GM19372 (cell line): ENCODE results near the gene TAF8.

ENCODE experiments used
- ATAC-seq: cut with Tn5 transposase; IDR thresholded peaks from one replicate; pipeline ENCODE4 v1.9.1; 2021; ENCODE audit warnings: mild to moderate bottlenecking, low read depth, moderate library complexity; ENCODE audit not compliant: unreplicated experiment

Gene TAF8

DNA sequence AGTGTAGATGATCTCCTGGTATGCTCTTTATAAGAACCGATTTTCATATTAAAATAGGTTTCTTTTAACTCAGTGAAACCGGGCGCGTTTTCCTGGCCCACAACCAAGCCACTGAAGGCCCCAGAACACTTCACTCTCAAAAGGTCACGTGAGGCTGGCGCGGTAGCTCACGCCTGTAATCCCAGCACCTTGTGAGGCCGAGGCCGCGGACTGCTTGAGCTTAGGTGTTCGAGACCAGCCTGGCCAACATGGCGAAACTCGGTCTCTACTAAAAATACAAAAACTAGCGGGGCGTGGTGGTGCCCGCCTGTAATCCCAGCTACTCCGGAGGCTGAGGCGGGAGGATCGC, 402 bp upstream of the TAF8 start:
- ATAC-seq, result no peak

- no peak for ATAC-seq
Observed at GRCh38 chr6:42051268-42051653, 937 bp downstream of the TAF8 start.

DNA sequence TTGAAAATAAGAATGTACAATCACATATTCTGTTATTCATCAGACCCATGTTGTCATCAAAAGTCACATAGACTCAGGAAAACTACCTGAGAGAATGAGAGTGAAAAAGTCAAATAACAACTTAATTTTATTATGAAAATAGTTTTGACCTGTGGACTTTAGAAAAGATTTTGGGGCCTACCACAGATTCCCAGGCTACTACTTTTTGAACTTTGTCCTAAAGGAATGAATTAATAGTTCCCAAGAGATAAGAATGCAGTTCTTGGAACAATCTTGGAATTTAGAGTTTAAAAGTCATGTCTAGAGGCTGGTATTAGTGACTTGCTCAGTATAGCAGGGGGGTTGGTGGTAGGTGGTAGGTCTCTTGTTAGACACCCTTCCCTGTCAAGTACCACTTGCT, 3.3 kb downstream of the TAF8 start:
- no peak for ATAC-seq

GRCh38 chr6:42059743-42060142, 9.4 kb downstream of the TAF8 start:
- no peak for ATAC-seq

- no peak for ATAC-seq
Observed at GRCh38 chr6:42066156-42066675, 15.9 kb downstream of the TAF8 start.

- ATAC-seq, result no peak
Observed at GRCh38 chr6:42068173-42068572, 17.8 kb downstream of the TAF8 start.

GRCh38 chr6:42068872-42069522, 18.7 kb downstream of the TAF8 start:
- ATAC-seq, result no peak

DNA sequence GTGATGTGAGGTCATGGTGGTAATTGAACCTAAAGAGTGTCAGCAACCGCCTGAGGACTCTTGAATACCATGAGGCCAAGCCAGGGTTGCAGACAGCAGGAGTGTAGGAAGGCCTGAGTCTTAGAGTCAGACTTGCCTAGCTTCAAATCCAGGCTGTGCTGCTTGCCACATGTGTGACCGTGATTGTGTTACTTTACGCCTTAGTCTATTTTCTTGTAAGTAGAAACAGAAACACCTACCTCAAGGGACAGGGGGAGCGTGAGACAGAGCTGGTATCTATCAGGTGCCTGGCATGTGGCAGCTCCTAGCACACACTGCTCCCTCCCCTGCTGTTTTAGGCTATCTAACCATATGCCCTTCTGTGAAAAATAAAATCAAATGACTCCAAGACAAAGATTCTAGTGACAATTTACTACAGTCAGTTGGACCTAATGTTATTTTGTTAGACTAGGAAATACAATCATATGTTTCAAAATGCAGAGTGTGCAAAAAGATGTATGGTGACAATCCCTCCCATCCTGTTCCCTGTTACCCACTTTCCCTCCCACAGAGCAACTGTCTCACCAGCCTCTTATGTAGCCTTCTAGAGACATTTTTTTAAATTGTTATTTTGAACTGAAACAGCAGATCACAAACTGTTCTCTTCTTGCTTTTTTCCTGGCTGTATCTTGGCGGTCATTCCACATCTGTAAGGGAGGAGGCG, 21.7 kb downstream of the TAF8 start:
- no peak for ATAC-seq

- no peak for ATAC-seq
Observed at GRCh38 chr6:42073287-42073686, 23.0 kb downstream of the TAF8 start.

- ATAC-seq, result no peak
Observed at GRCh38 chr6:42075159-42075838, 25.0 kb downstream of the TAF8 start.

DNA sequence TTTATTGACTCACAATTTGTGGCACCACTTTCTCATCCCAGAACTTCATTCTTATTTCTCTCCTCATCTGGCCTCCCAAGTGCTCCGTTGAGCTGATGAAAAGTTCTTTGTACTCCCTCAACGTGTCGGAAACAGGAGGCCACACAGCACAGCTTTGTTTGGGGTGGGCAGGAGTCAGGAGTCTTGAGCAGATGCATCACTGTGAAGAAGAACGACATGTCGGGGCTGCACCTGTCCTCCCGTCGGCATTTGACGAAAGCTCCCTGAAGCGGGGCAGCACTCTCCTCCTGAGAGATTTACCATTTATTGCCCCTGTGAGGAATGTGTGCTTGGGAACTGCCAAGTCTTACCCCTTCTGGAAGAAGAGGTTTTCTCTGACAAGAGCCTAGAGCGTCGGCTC, 28.1 kb downstream of the TAF8 start:
- ATAC-seq, result no peak

DNA sequence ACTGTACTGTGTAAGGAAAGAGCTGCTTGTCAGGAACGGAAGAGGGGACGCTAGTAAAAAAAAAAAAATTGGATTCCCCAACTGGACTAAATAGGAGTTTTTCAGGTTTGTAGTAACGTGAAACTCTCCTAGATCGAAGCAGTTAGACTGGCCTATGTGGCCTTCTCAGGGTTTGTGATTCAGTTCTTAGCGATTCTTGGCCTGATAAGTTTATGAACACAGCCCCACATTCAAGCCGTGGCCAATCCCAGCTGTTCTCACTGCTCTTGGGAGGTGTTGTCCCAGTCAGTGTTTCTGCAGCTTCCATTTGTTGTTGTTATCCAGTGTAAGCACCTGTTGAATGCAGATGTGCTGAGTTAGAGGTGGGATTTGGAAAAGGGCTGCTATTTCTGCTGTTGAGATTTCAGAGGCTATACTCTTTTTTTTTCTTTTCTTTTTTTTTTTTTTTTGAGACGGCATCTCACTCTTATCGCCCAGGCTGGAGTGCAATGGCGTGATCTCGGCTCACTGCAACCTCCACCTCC, 29.7 kb downstream of the TAF8 start:
- ATAC-seq, result no peak

- ATAC-seq, result no peak
Observed at GRCh38 chr6:42083530-42083929, 33.2 kb downstream of the TAF8 start.

DNA sequence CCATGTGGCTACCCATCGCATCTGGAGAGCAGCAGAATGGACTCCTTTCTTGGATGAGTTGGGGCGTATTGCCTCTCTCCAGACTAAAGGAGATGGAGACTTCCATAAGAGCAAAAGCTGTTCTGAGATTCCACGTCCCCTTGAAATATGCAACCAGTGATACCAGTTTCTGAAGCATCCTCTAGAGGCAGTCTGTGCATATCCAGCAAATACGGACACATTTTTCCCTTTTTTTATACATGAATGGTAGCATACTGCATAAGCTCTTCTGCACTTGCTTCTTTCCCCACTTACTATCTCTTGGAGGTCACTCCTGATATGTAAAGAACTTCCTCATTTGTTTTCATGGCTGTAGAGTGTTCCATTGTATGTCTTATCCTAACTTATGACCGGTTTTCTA, 34.6 kb downstream of the TAF8 start:
- ATAC-seq, result no peak

- no peak for ATAC-seq
Observed at GRCh38 chr6:42086046-42087035, 36.0 kb downstream of the TAF8 start.

- no peak for ATAC-seq
Observed at GRCh38 chr6:42088101-42088591, 37.8 kb downstream of the TAF8 start.

DNA sequence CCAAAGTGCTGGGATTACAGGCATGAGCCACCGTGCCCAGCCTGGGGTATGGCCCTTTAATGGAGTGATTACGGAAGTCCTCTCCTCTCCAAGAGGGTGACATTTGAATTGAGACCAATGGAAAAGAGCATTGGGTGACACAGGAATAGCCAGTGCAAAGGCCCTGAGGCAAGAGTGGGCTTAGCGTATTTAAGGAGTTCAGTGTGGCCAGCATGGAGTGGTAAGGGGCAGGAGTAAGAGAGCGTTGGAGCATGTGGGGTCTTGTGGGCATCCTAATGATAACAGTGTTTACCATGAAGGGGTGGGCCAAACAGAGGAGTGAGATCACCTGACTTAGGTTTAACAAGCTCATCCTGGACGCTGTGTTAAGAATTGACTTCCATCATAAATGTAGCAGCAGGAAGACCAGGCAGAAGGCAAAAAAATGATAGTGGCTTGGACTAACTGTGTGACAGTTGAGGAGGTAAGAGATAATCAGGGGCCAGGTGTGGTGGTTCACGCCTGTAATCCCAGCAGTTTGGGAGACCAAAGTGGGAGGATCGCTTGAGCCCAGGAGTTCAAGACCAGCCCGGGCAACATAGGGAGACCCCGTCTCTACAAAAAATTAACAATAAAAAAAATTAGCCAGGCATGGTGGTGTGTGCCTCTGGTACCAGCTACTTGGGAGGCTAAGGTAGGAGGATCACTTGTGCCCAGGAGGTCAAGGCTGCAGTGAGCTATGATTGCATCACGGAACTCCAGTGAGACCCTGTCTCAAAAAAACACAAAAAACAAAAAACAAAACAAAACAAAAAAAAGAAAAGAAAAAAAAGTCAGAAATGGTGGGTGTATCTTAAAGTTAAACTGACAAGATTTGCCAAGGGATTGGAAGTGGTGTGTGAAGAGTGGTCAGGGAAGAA, 40.7 kb downstream of the TAF8 start:
- ATAC-seq, result no peak

DNA sequence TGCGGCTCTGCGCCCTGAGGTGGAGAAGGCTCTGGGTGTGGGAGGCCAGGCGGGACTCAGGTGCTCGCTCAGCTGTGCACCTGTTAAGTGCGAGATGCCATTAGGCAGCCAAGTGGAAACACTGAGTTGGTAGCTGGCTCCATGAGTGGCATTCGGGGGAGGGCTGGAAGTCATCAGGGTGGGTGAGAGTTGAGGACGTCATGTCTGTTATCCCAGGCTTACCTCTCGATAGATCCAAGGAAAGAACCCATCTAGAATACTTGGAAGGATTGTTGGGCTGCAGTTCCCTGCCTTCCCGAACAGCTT, 41.3 kb downstream of the TAF8 start:
- no peak for ATAC-seq

DNA sequence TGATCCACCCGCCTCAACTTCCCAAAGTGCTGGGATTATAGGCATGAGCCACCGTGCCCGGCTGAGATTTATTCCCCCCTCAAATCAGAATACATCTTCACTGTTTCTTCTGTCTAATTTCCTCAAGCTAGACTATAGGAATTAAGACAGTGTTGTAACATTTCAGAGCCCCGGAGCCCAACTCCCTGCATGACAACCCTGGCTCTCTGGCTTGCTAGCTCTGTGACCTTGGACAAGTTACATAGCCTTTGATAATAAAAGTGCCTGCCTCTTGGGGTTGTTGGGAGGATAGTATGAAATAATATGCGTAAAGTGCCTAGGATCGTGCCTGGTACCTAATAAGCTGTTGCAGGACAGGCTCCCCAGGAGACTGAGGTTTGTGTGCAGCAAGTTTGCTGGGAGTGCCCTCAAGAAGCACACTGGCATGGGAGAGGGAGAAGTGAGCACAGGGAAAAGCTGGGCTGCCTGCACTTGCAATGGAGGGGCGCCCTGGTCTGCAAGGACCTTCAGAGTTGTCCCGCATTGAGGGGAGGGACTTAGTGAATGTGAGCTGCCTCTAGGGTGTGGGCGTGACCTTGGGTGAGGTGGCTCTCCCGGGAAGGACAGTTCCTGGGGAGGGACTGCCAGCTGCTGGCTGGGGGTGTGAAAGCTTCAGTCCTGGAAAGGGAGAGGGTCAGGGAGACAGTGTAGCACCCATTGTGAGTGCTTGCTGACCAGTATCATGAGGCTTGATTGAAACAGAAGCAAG, 43.4 kb downstream of the TAF8 start:
- ATAC-seq, result no peak
